Keratinocyte (primary cell): ENCODE data around the gene BARX2. TPM values are rescaled to one million over a fixed set of nuclear protein-coding genes. Genes with fewer than 3 reads are reported as not detected.

Experiments used
- DNase-seq: peaks from one replicate; pipeline ENCODE4 v3.0.0-alpha.2; 2011; ENCODE audit warnings: low read depth, missing footprints, low spot score
- FAIRE-seq: peaks from 2 replicates; lab custom pipeline; 2011; peaks lifted over from hg19 to GRCh38; lab: Jason Lieb, UNC
- H2AFZ ChIP-seq: 2 replicates; pipeline ENCODE4 v1.6.0; 2012; ENCODE audit warnings: low read length, control low read depth, inconsistent platforms; ENCODE audit not compliant: control insufficient read depth
- H3K27ac ChIP-seq: 2 replicates; pipeline ENCODE4 v1.5.1; 2011; ENCODE audit warnings: low read length; ENCODE audit not compliant: control insufficient read depth, insufficient read depth
- H3K27me3 ChIP-seq: 3 replicates; pipeline ENCODE4 v1.6.0; 2011; ENCODE audit warnings: low read length; ENCODE audit not compliant: control insufficient read depth, insufficient read depth; ENCODE audit errors: extremely low read depth
- H3K36me3 ChIP-seq, 2 experiments: 2 replicates in 1 of 2; 3 replicates in 1 of 2; pipeline ENCODE4 v1.5.1; 2011; ENCODE audit warnings: low read length in 2 of 2, mild to moderate bottlenecking in 1 of 2; ENCODE audit not compliant: control insufficient read depth in 2 of 2, insufficient read depth in 2 of 2; ENCODE audit errors: extremely low read depth in 1 of 2
- H3K4me1 ChIP-seq: 3 replicates; pipeline ENCODE4 v1.5.1; 2011; ENCODE audit warnings: low read length; ENCODE audit not compliant: control insufficient read depth, insufficient read depth; ENCODE audit errors: extremely low read depth
- H3K4me2 ChIP-seq: 3 replicates; pipeline ENCODE4 v1.6.0; 2011; ENCODE audit warnings: low read depth, low read length; ENCODE audit not compliant: control insufficient read depth, insufficient read depth; ENCODE audit errors: extremely low read depth
- H3K4me3 ChIP-seq, 3 experiments: fragments of 200-600 bp in 1 of 3; sonication (generic) in 1 of 3; 2 replicates in 2 of 3; 3 replicates in 1 of 3; pipeline ENCODE4 v1.5.1; 2011 to 2016; ENCODE audit warnings: low read length in 3 of 3, mild to moderate bottlenecking in 3 of 3, control low read depth in 2 of 3, inconsistent platforms in 1 of 3, low read depth in 1 of 3, mixed read lengths in 1 of 3, mixed run types in 1 of 3, moderate library complexity in 1 of 3; ENCODE audit not compliant: control insufficient read depth in 2 of 3, insufficient read depth in 2 of 3; ENCODE audit errors: extremely low read depth in 1 of 3
- H3K79me2 ChIP-seq: 2 replicates; pipeline ENCODE4 v1.6.0; 2012; ENCODE audit warnings: low read length; ENCODE audit not compliant: control insufficient read depth, insufficient read depth
- H3K9ac ChIP-seq: 3 replicates; pipeline ENCODE4 v1.6.0; 2011; ENCODE audit warnings: low read length; ENCODE audit not compliant: control insufficient read depth, insufficient read depth; ENCODE audit errors: extremely low read depth
- H3K9me1 ChIP-seq: 3 replicates; pipeline ENCODE4 v1.6.0; 2011; ENCODE audit warnings: low read length; ENCODE audit not compliant: control insufficient read depth, insufficient read depth; ENCODE audit errors: extremely low read depth
- H3K9me3 ChIP-seq: 2 replicates; pipeline ENCODE4 v1.5.1; 2012; ENCODE audit warnings: low read depth, low read length; ENCODE audit not compliant: control insufficient read depth
- H4K20me1 ChIP-seq: 3 replicates; pipeline ENCODE4 v1.6.0; 2011; ENCODE audit warnings: low read length; ENCODE audit not compliant: control insufficient read depth, insufficient read depth; ENCODE audit errors: extremely low read depth
- CTCF ChIP-seq, 3 experiments: IDR thresholded peaks in 1 of 3; conservative IDR thresholded peaks in 1 of 3; optimal IDR thresholded peaks in 1 of 3; 2 replicates in 2 of 3; 3 replicates in 1 of 3; pipeline versions ENCODE3 to v1.5.1; 2011; ENCODE audit warnings: low read length in 3 of 3, mild to moderate bottlenecking in 3 of 3, moderate library complexity in 2 of 3, control low read depth in 1 of 3, inconsistent platforms in 1 of 3; ENCODE audit not compliant: insufficient read depth in 2 of 3; ENCODE audit errors: extremely low read depth in 1 of 3
- EZH2 ChIP-seq: IDR thresholded peaks from one replicate; pipeline ENCODE4 v1.6.1; 2012; ENCODE audit warnings: inconsistent platforms, mild to moderate bottlenecking, low read length, moderate library complexity
- dilution Hi-C: fragments of 300-500 bp; cut with MboI; formaldehyde crosslinking; loops from one replicate; pipeline ENCODE4 v1.7.0; 2020; ENCODE audit warnings: low sequenced_read_pairs; ENCODE audit not compliant: extremely low pct_ligation_motif_present
- polyA plus RNA-seq, 5 experiments: library from polyadenylated mRNA; depleted of rRNA in 3 of 5; stranded (reverse) in 3 of 5; stranded (forward) in 1 of 5; unstranded in 1 of 5; fragments of >200 nt; gene quantifications; 1 replicate in 1 of 5; 2 replicates in 3 of 5; 3 replicates in 1 of 5; pipeline versions ENCODE4 v1.2.1 to v1.2.3, GENCODE V29; 2011 to 2012; ENCODE audit warnings: missing spikeins in 2 of 5, low read depth in 1 of 5, low replicate concordance in 1 of 5

Gene BARX2
- polyA plus RNA-seq, 1 donor (not counting 4 experiments of a cell fraction or from before 2014, with no cell fraction given), result 0.87 TPM

DNA sequence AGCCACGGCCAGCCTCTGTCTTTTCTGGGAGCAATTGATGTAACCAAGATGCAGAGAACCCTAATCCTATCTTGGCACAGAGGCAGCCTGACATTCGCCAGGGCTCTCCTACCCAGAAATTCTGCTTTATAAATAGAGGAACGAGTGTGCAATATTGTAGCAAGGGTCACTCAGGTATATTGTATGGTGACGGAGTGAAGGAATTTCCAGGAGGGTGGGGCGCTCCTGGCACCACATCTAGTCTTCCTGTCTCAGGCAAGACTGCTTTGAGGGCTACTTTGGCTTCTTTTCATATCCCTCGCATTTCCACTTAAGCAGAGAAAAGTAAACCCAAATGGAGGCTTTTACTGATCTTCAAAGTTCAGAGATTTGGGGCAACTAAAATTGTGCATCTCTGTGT is 114.4 kb downstream of the BARX2 start:
- FAIRE-seq (no peak), DNase-seq (no peak)
- no peaks in the 10 kb centered on the region for H3K79me2 ChIP-seq
- no peaks in the 10 kb centered on the region for H3K9me3 ChIP-seq
- no peak overlapping the region for H3K9ac ChIP-seq
- H3K4me1 ChIP-seq, result no peaks in the 10 kb centered on the region
- H3K9me1 ChIP-seq, result no peaks in the 10 kb centered on the region
- no peak overlapping the region for H3K27ac ChIP-seq
- no peaks in the 10 kb centered on the region for H3K36me3 ChIP-seq
- peaks cover 6% of the 10 kb centered on the region for H3K27me3 ChIP-seq
- no peak for TF ChIP-seq EZH2
- no peak for TF ChIP-seq CTCF (optimal IDR thresholded peaks at IDR 0.05 in 1 of 3, IDR thresholded peaks at IDR 0.05 in 1 of 3, conservative IDR thresholded peaks at IDR 0.05 in 1 of 3; ENCODE audit: extremely low read depth in 1 of 3, insufficient read depth in 2 of 3, low read length in 3 of 3)
- no peak overlapping the region for H3K4me3 ChIP-seq
- H4K20me1 ChIP-seq, result no peaks in the 10 kb centered on the region
- no peak overlapping the region for H3K4me2 ChIP-seq
- no peak overlapping the region for H2AFZ ChIP-seq
- dilution Hi-C loops, result no loop called here

DNA sequence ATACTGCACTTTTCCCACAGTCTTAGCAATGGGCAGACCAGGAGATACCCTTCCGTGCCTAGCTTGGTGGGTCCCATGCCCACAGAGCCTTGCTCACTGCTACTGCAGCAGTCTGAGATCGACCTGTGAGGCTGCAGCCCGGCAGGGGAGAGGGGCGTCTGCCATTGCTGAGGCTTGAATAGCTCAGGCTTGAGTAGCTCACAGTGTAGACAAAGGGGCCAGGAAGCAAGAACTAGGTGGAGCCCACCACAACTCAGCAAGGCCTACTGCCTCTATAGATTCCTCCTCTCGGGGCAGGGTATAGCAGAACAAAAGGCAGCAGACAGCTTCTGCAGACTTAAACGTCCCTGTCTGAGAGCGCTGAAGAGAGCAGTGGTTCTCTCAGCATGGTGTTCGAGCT is 118.1 kb downstream of the BARX2 start:
- Histone ChIP-seq H3K36me3 (no peaks in the 10 kb centered on the region), H3K4me3 (no peak overlapping the region), H3K4me2 (no peak overlapping the region), H3K79me2 (no peaks in the 10 kb centered on the region), H4K20me1 (no peaks in the 10 kb centered on the region), H3K9me1 (no peaks in the 10 kb centered on the region), H3K27me3 (no peaks in the 10 kb centered on the region), H3K9ac (no peak overlapping the region), H3K4me1 (no peaks in the 10 kb centered on the region), H2AFZ (no peak overlapping the region), H3K9me3 (no peaks in the 10 kb centered on the region), H3K27ac (no peak overlapping the region)
- FAIRE-seq (no peak), DNase-seq (no peak)
- TF ChIP-seq EZH2 (no peak), CTCF (optimal IDR thresholded peaks at IDR 0.05 in 1 of 3, IDR thresholded peaks at IDR 0.05 in 1 of 3, conservative IDR thresholded peaks at IDR 0.05 in 1 of 3; ENCODE audit: extremely low read depth in 1 of 3, insufficient read depth in 2 of 3, low read length in 3 of 3) (no peak)
- dilution Hi-C loops, result no loop called here

Other genes starting within 250 kb of the BARX2 start
- 10.8 to 13.0 TPM (median 12.3 TPM) in 3 replicates for gene ARHGAP32, start 183.5 kb upstream of the BARX2 start, polyA plus RNA-seq